HG02885 (cell line): ENCODE measurements around the gene ERCC8.
"Not testable (repeated sequence)": the region's sequence is repeated elsewhere in the genome, so short reads cannot be mapped to it uniquely, and the experiment has no call there.

Experiments used
- ATAC-seq: cut with Tn5 transposase; IDR thresholded peaks from one replicate; pipeline ENCODE4 v1.9.1; 2021; ENCODE audit warnings: mild to moderate bottlenecking; ENCODE audit not compliant: unreplicated experiment, poor library complexity

Gene ERCC8

GRCh38 chr5:60944904-60945812 lies at the start of gene ERCC8, which contains the start of gene NDUFAF2:
TSS of gene ERCC8 (minus strand) at chr5:60945070. CDS start at chr5:60945008, 62 bp downstream.
TSS of gene NDUFAF2 (plus strand) at chr5:60945205. CDS start at chr5:60945256, 51 bp downstream.
- ATAC-seq, result peak; percentile 99

DNA sequence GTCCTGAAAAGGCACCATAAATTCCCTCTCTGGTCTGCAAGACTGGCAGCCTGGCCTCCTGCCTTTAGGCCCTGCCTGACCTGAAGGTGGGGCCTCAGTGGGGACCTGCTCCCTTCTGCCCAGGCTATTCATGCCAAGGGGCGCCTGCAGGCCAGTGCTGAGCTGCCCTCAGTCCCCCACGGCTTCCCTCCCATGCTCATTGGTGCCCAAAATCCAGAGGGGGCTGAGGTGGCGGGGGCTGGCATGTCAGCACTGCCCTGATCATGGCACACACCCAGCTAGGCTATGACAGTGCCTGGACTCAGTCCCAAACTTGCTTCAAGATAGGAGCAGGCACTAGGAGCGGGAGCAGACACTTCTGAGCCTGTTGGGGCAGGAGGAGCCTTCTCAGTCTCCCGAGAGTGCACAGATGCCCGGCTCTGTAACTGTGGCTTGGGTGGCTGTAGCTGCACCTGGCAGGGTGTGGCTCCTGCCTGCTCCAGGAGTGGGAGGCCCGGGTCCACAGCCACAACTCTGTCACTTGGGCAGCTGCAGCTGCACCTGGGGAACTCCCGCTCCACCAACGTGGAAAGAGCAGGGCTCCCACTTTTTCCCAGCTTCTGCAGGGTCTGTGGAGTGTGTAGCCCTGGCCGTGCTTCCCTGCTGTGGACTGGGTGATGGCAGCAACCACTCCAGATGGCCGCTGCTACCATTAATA lies 49.2 kb upstream of the ERCC8 start:
- ATAC-seq, result no peak

DNA sequence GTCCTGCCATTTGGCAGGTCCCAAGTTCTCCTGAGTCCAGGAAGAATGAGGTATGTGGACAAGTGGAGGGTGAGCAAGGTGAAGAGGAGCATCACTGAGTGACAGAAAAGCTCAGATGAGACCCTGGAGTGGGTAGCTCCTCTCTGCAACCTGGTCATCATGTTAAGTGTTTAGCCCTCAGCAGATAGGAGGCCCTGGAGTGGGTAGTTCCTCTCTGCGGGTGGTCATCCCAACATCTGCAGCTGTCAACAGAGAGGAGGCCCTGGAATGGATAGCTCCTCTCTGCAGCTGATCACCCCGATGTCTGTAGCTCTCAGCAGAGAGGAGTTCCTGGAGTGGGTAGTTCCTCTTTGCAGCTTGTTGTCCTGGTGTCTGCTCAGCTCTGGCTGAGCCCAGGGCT lies 48.6 kb upstream of the ERCC8 start:
- no peak for ATAC-seq

GRCh38 chr5:60992871-60993270 lies 48.0 kb upstream of the ERCC8 start:
- no peak for ATAC-seq

- ATAC-seq, result no peak
Observed at GRCh38 chr5:60989790-60990189, 44.9 kb upstream of the ERCC8 start.

- not testable (repeated sequence) for ATAC-seq
Observed at GRCh38 chr5:60982127-60982526, 37.3 kb upstream of the ERCC8 start.

DNA sequence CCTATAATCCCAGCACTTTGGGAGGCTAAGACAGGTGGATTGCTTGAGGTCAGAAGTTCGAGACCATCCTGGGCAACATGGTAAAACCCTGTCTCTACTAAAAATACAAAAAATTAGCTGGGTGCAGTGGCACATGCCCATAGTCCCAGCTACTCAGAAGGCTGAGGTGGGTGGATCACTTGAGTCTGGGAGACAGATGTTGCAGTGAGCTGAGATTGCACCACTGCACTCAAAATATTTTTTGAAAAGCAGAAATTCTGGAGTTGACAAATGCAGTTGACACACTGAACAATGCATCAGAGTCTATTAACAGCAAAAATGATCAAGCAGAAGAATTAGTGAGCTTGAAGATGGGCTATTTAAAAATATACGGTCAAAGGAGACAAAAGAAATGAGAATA lies 35.6 kb upstream of the ERCC8 start:
- no peak for ATAC-seq

DNA sequence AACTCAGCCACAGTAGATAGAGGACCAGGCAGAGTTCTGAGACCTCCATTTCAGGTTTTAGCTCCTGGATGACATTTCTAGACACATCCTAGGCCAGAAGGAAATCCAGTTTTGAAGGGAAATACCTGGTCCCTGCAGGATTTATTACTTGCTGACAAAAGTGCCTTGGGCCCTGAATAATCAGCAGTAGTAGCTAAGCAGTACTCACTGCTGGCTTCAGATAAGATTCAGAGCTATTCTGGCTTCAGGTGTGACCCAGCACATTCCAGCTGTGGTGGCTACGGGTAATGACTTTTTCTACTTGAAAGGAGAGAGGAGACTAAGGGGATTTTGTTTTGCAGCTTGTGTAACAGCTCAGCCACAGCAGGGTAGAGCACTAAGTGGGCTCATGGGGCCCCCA lies 34.1 kb upstream of the ERCC8 start:
- no peak for ATAC-seq

DNA sequence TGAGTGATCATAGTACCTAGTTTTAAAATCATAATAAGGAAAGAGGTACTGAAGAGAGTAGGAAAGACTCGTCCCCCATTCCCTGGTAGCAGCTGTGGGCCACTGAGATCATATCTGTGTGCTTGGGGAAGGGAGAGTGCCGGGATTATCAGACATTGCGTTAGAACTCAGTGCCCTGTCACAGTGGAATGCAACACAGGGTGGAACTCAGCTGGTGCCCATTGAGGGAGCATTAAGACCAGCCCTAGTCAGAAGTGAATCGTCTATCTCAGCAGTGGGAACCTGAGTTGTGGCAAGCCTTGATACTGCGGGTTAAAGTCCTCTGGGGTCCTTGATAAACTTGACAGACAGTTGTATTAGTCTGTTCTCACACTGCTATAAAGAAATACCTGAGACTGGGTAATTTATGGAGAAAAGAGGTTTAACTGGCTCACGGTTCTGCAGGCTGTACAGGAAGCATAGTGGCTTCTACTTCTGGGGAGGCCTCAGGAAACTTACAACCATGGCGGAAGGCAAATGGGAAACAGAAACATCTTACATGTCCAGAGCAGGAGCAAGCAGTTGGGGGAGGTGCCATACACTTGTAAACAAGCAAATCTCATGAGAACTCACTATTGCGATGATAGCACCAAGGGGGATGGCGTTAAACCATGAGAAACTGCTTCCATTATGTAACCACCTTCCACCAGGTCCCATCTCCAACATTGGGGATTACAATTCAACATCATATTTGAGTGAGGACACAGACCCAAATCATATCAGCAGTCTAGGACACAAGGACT lies 33.3 kb upstream of the ERCC8 start:
- ATAC-seq, result no peak

DNA sequence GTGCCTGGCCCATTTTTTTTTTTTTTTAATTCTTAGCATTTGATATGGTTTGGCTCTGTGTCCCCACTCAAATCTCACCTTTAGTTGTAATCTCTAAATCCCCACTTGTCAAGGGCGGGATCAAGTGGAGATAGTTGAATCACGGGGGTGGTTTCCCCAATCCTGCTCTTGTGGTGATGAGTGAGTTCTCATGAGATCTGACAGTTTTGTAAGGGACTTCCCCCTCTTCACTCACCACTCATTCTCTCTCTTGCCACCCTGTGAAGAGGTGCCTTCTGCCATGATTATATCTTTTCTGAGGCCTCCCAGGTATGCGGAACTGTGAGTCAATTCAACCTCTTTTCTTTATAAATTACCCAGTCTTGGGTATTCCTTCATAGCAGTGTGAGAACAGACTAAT lies 27.4 kb upstream of the ERCC8 start:
- ATAC-seq, result no peak

GRCh38 chr5:60961685-60962084 lies 16.8 kb upstream of the ERCC8 start:
- ATAC-seq, result no peak

- ATAC-seq, result no peak
Observed at GRCh38 chr5:60960591-60960990, 15.7 kb upstream of the ERCC8 start.

GRCh38 chr5:60959156-60959555 lies 14.3 kb upstream of the ERCC8 start:
- ATAC-seq, result no peak

DNA sequence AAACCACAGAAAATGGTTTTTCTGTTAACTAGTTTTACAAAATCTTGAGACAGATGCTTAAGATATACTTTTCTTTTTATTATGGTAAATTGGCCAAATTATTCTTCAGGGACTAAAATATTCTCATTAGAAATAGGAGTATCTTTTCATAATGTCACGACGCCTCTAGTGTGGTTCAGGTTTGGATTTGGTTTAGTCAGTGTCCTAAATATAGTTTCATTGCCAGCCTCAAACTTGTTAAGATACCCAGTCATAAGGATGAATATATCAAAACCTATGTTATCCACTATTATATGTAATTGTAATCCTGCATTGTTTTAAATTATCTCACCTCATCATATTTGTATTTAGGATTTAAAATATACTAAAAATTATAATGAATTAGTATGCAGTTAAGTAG lies 13.8 kb upstream of the ERCC8 start:
- no peak for ATAC-seq

DNA sequence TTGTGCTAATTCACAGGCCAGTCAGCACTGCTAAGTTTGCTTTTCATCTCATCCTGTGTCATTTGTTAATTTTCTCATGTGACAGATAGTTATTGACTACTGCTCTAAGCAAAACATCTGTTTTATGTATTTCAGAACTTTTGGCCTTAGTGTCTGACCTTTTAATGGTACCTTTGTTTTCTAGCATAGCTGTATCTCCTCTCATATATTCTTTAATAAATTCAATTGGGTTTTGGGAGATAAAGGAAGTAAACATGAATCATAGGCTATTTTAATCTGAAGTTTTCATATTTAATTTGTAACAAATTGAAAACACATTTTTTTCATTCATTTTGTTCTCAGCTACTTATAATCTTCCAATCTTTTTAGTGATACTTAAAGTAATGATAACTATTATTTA lies 13.2 kb upstream of the ERCC8 start:
- ATAC-seq, result no peak

GRCh38 chr5:60955239-60955638 lies 10.4 kb upstream of the ERCC8 start:
- ATAC-seq, result no peak

DNA sequence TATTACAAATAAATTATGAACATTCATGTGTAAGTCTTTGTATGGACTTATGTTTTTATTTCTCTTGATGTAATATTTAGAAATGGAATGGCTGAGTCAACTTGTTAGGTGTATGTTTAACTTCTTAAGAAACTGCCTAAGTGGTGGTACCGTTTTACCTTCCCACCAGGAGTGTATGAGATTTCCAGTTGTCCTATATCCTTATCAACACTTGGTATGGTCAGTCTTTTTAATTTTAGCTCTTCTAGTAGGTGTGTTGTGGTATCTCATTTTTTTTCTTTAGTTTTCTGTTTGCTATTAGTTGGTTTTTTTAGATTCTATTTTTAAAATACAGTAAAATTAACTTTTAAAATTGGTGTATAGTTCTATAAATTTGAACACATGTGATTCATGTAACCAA lies 3.9 kb upstream of the ERCC8 start:
- no peak for ATAC-seq

DNA sequence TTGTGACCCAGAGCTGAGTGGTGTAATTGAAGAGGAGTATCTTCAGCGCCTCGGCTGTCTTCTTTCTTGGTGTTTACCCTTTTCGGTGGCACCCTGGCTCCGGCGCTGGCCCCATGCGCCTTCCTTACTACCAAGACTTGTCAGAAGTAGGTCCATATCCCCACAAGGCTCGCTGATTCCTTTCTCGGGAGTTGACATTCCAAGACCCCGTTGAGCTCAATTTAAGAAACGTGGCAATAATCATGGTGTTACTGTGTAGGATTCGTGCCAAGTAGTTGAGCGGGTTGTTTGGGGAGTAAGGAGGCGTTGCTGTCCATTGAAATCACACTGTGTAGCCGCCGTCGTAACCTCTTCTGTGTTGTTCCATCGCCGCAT lies 930 bp upstream of the ERCC8 start:
- peak; percentile 31 for ATAC-seq

- no peak for ATAC-seq
Observed at GRCh38 chr5:60943624-60944023, 1.2 kb downstream of the ERCC8 start.

DNA sequence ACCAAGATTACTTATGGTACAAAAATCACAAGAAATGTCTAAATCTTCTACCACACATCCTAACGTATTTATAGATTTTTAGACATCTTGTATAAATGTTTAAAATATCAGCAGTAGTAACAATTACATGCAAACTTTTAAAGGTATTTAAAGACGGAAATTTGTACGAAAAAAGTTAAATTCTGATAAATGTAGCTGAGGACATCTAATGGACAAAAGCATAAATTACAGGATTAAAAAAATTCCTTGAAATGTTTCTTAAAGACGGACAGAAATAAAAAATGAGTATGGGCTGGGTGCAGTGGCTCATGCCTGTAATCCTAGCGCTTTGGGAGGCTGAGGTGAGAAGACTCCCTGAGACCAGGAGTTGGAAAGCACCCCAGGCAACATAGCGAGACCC lies 15.8 kb downstream of the ERCC8 start:
- no peak for ATAC-seq

GRCh38 chr5:60927450-60927849 lies 17.4 kb downstream of the ERCC8 start:
- no peak for ATAC-seq
